HepG2 (cell line): ENCODE results near the gene RANBP3. TPM values are rescaled to one million over a fixed set of nuclear protein-coding genes. Genes with fewer than 3 reads are reported as not detected.

Source experiments
- CBX1 ChIP-seq: IDR thresholded peaks from one replicate; pipeline ENCODE4 v1.6.1; 2016; ENCODE audit warnings: antibody characterized with exemption, low read depth
- EEA1 ChIP-seq: sonication (generic); formaldehyde crosslinking; IDR thresholded peaks from 2 replicates; pipeline ENCODE4 v1.5.1; 2020; ENCODE audit warnings: mild to moderate bottlenecking, missing genetic modification reagents, borderline replicate concordance
- HHEX ChIP-seq: IDR thresholded peaks from 2 replicates; pipeline ENCODE4 v1.6.1; 2016; ENCODE audit warnings: control low read depth
- MXI1 ChIP-seq: IDR thresholded peaks from 3 replicates; pipeline ENCODE4 v1.6.1; 2012; ENCODE audit warnings: low read depth, low read length, inconsistent platforms, borderline replicate concordance
- NFE2L1 ChIP-seq: sonication (generic); formaldehyde crosslinking; IDR thresholded peaks from 2 replicates; pipeline ENCODE4 v1.4.0; 2020; ENCODE audit warnings: missing genetic modification reagents, mild to moderate bottlenecking, borderline replicate concordance
- PREB ChIP-seq: sonication (generic); formaldehyde crosslinking; IDR thresholded peaks from 2 replicates; pipeline ENCODE4 v1.4.0; 2020; ENCODE audit warnings: missing genetic modification reagents
- TBX3 ChIP-seq: fragments of 450-650 bp; IDR thresholded peaks from 2 replicates; pipeline ENCODE4 v1.6.1; 2017; ENCODE audit warnings: antibody characterized with exemption, mild to moderate bottlenecking, inconsistent platforms, borderline replicate concordance
- YEATS2 ChIP-seq: sonication (generic); formaldehyde crosslinking; IDR thresholded peaks from 2 replicates; pipeline ENCODE4 v1.4.0; 2020; ENCODE audit warnings: missing genetic modification reagents, borderline replicate concordance
- ZBTB39 ChIP-seq: sonication (generic); formaldehyde crosslinking; IDR thresholded peaks from 2 replicates; pipeline ENCODE4 v1.5.0; 2020; ENCODE audit warnings: missing genetic modification reagents
- ZFP1 ChIP-seq: IDR thresholded peaks from 2 replicates; pipeline ENCODE4 v1.6.1; 2016
- ZMYM4 ChIP-seq: sonication (generic); formaldehyde crosslinking; IDR thresholded peaks from 2 replicates; pipeline ENCODE4 v1.8.1; 2023; ENCODE audit warnings: mild to moderate bottlenecking, missing genetic modification reagents
- ZNF207 ChIP-seq: fragments of 450-650 bp; IDR thresholded peaks from 2 replicates; pipeline ENCODE4 v1.6.1; 2016; ENCODE audit warnings: antibody characterized with exemption, borderline replicate concordance
- ZNF225 ChIP-seq: sonication (generic); formaldehyde crosslinking; IDR thresholded peaks from 2 replicates; pipeline ENCODE4 v1.4.0; 2020; ENCODE audit warnings: mild to moderate bottlenecking, missing genetic modification reagents
- ZNF274 ChIP-seq: sonication (generic); formaldehyde crosslinking; IDR thresholded peaks from 2 replicates; pipeline ENCODE4 v1.5.1; 2020; ENCODE audit warnings: mild to moderate bottlenecking, missing genetic modification reagents
- ZNF362 ChIP-seq: sonication (generic); formaldehyde crosslinking; IDR thresholded peaks from 2 replicates; pipeline ENCODE4 v1.4.0; 2020; ENCODE audit warnings: missing genetic modification reagents, mild to moderate bottlenecking, borderline replicate concordance
- ZNF383 ChIP-seq: sonication (generic); formaldehyde crosslinking; IDR thresholded peaks from 2 replicates; pipeline ENCODE4 v1.4.0; 2020; ENCODE audit warnings: missing genetic modification reagents, mild to moderate bottlenecking, borderline replicate concordance
- ZNF564 ChIP-seq: sonication (generic); formaldehyde crosslinking; IDR thresholded peaks from 2 replicates; pipeline ENCODE4 v1.8.1; 2023; ENCODE audit warnings: mild to moderate bottlenecking, missing genetic modification reagents
- ZNF589 ChIP-seq: sonication (generic); formaldehyde crosslinking; conservative IDR thresholded peaks from 2 replicates; pipeline ENCODE4 v1.8.0; 2022; ENCODE audit warnings: mild to moderate bottlenecking, moderate library complexity, missing genetic modification reagents
- ZNF75D ChIP-seq: sonication (generic); formaldehyde crosslinking; IDR thresholded peaks from 2 replicates; pipeline ENCODE4 v1.8.1; 2023; ENCODE audit warnings: missing genetic modification reagents, mild to moderate bottlenecking, borderline replicate concordance
- polyA plus RNA-seq, 8 experiments: library from polyadenylated mRNA; depleted of rRNA in 3 of 8; stranded (reverse) in 7 of 8; unstranded in 1 of 8; fragments of >200 nt; fragmentation: Illumina TruSeq in 4 of 8; extraction: Trizol in 4 of 8; gene quantifications; 2 replicates each; pipeline versions ENCODE4 v1.2.1 to v1.2.3, GENCODE V29; 2011 to 2016; ENCODE audit warnings: low read depth in 4 of 8, missing spikeins in 1 of 8, mixed read lengths in 1 of 8; ENCODE audit not compliant: insufficient read depth in 1 of 8
- total RNA-seq, 5 experiments: library from RNA; depleted of rRNA; stranded (reverse); fragments of >200 nt; fragmentation: Illumina TruSeq; extraction: Trizol; gene quantifications; 2 replicates each; pipeline ENCODE4 v1.2.3, GENCODE V29; 2016; ENCODE audit warnings: low read depth in 1 of 5
- TF ChIP-seq, protein P1 (sequence below): sonication (generic); formaldehyde crosslinking; IDR thresholded peaks from 2 replicates; pipeline ENCODE4 v1.9.0; 2021; ENCODE audit warnings: missing genetic modification reagents, borderline replicate concordance

Gene RANBP3
- total and polyA plus RNA-seq, 2 of the 13 experiments (the other 11 are each of a cell fraction or from before 2014, with no cell fraction given) = 39.5 to 149 TPM

- TF ChIP-seq ZFP1 (CRISPR knock-in tag) = peak; percentile 66; the same call in 1 of the 2 replicates
- TF ChIP-seq ZNF225 (CRISPR knock-in tag) = 0 out of 2 replicates have a peak, but pooled peaks have one; percentile 61
- peak; percentile 21; the same call in 1 of the 2 replicates for TF ChIP-seq ZNF274
- TF ChIP-seq MXI1 = peak; percentile 93; the same call in 1 of the 3 replicates
- peak; percentile 94 for TF ChIP-seq TBX3
- no peak for TF ChIP-seq ZNF207
- TF ChIP-seq CBX1 = no peak
- TF ChIP-seq PREB = no peak
- no peak for TF ChIP-seq ZNF383
- peak; percentile 80; the same call in 1 of the 2 replicates for TF ChIP-seq YEATS2 (CRISPR knock-in tag)
- TF ChIP-seq ZMYM4 (CRISPR knock-in tag) = peak; percentile 75
- no peak for TF ChIP-seq EEA1 (CRISPR knock-in tag)
- TF ChIP-seq ZNF589 (CRISPR knock-in tag) = peak; percentile 96
- TF ChIP-seq ZNF362 (CRISPR knock-in tag) = peak; percentile 40; the same call in 1 of the 2 replicates
- TF ChIP-seq ZNF564 (CRISPR knock-in tag) = no peak
- peak; percentile 83; the same call in 1 of the 2 replicates for TF ChIP-seq HHEX (CRISPR knock-in tag)
- TF ChIP-seq, protein P1, sequence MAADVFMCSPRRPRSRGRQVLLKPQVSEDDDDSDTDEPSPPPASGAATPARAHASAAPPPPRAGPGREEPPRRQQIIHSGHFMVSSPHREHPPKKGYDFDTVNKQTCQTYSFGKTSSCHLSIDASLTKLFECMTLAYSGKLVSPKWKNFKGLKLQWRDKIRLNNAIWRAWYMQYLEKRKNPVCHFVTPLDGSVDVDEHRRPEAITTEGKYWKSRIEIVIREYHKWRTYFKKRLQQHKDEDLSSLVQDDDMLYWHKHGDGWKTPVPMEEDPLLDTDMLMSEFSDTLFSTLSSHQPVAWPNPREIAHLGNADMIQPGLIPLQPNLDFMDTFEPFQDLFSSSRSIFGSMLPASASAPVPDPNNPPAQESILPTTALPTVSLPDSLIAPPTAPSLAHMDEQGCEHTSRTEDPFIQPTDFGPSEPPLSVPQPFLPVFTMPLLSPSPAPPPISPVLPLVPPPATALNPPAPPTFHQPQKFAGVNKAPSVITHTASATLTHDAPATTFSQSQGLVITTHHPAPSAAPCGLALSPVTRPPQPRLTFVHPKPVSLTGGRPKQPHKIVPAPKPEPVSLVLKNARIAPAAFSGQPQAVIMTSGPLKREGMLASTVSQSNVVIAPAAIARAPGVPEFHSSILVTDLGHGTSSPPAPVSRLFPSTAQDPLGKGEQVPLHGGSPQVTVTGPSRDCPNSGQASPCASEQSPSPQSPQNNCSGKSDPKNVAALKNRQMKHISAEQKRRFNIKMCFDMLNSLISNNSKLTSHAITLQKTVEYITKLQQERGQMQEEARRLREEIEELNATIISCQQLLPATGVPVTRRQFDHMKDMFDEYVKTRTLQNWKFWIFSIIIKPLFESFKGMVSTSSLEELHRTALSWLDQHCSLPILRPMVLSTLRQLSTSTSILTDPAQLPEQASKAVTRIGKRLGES (CRISPR knock-in tag) = peak; percentile 90; the same call in 1 of the 2 replicates
- no peak for TF ChIP-seq NFE2L1
- TF ChIP-seq ZNF75D (CRISPR knock-in tag) = no peak
- TF ChIP-seq ZBTB39 (CRISPR knock-in tag) = peak; percentile 92
Measured at GRCh38 chr19:5961969-5962945, 15.7 kb downstream of the RANBP3 start (continued).
